K562 (cell line): ENCODE data around the gene IQCC. TPM values are rescaled to one million over a fixed set of nuclear protein-coding genes. Genes with fewer than 3 reads are reported as not detected.

ENCODE experiments used
- CBFA2T2 ChIP-seq: fragments of 450-650 bp; conservative IDR thresholded peaks from 2 replicates; pipeline ENCODE4 v1.6.1; 2017; ENCODE audit warnings: mild to moderate bottlenecking
- ESRRB ChIP-seq: fragments of 250-450 bp; sonication (Bioruptor Pico); IDR thresholded peaks from 2 replicates; pipeline ENCODE4 v1.5.0; 2020; ENCODE audit warnings: mild to moderate bottlenecking, moderate library complexity, borderline replicate concordance
- FOXJ3 ChIP-seq: sonication (generic); formaldehyde crosslinking; IDR thresholded peaks from 2 replicates; pipeline ENCODE4 v1.4.0; 2020; ENCODE audit warnings: mild to moderate bottlenecking, missing genetic modification reagents
- HBP1 ChIP-seq: fragments of 450-650 bp; formaldehyde crosslinking; IDR thresholded peaks from 2 replicates; pipeline ENCODE4 v1.4.0; 2022; ENCODE audit warnings: missing genetic modification characterization
- HDAC6 ChIP-seq: IDR thresholded peaks from 2 replicates; pipeline ENCODE4 v1.6.1; 2012; ENCODE audit warnings: low read depth, mild to moderate bottlenecking, control low read depth, inconsistent platforms, low read length, moderate library complexity
- HEY1 ChIP-seq: fragments of 250-450 bp; sonication (Bioruptor Pico); IDR thresholded peaks from 2 replicates; pipeline ENCODE4 v1.5.0; 2020; ENCODE audit warnings: mild to moderate bottlenecking, moderate library complexity, borderline replicate concordance
- OTX1 ChIP-seq: fragments of 450-650 bp; formaldehyde crosslinking; IDR thresholded peaks from 2 replicates; pipeline ENCODE4 v1.4.0; 2022; ENCODE audit warnings: mild to moderate bottlenecking
- PTTG1 ChIP-seq: fragments of 450-650 bp; IDR thresholded peaks from 2 replicates; pipeline ENCODE4 v1.6.1; 2016; ENCODE audit warnings: low read depth, mild to moderate bottlenecking, missing genetic modification characterization, missing compliant biosample characterization
- RFX7 ChIP-seq: fragments of 250-450 bp; sonication (Bioruptor Pico); IDR thresholded peaks from 2 replicates; pipeline ENCODE4 v1.5.1; 2021; ENCODE audit warnings: mild to moderate bottlenecking
- SAP30 ChIP-seq: fragments of 200-600 bp; sonication (generic); IDR thresholded peaks from 2 replicates; pipeline ENCODE4 v1.6.1; 2012; ENCODE audit warnings: borderline replicate concordance, low read depth, mild to moderate bottlenecking, moderate library complexity, low read length, control low read depth, inconsistent platforms; ENCODE audit not compliant: insufficient read depth, poor library complexity, severe bottlenecking
- SREBF2 ChIP-seq: sonication (generic); formaldehyde crosslinking; IDR thresholded peaks from 2 replicates; pipeline ENCODE4 v1.4.0; 2020; ENCODE audit warnings: mild to moderate bottlenecking, missing genetic modification reagents
- U2AF1 ChIP-seq: fragments of 200-400 bp; formaldehyde crosslinking; optimal IDR thresholded peaks from 2 replicates; pipeline ENCODE3; 2017; ENCODE audit warnings: mild to moderate bottlenecking, low read depth, low read length, moderate library complexity
- ZBTB40 ChIP-seq, 2 experiments: fragments of 450-650 bp in 1 of 2; sonication (generic) in 1 of 2; formaldehyde crosslinking in 1 of 2; IDR thresholded peaks; 2 replicates each; pipeline versions ENCODE4 v1.7.1 to v1.9.0; 2016 to 2022; ENCODE audit warnings: inconsistent platforms in 1 of 2, mild to moderate bottlenecking in 1 of 2, missing genetic modification reagents in 1 of 2
- ZEB2 ChIP-seq: fragments of 450-650 bp; IDR thresholded peaks from 2 replicates; pipeline ENCODE4 v1.6.1; 2016
- ZNF143 ChIP-seq: sonication (generic); formaldehyde crosslinking; IDR thresholded peaks from 2 replicates; pipeline ENCODE4 v1.9.0; 2022; ENCODE audit warnings: mild to moderate bottlenecking, missing genetic modification reagents
- ZNF76 ChIP-seq: fragments of 250-450 bp; sonication (Bioruptor Pico); IDR thresholded peaks from 2 replicates; pipeline ENCODE4 v1.4.0; 2020; ENCODE audit warnings: mild to moderate bottlenecking, moderate library complexity, borderline replicate concordance
- ZNF778 ChIP-seq: fragments of 450-650 bp; formaldehyde crosslinking; IDR thresholded peaks from 2 replicates; pipeline ENCODE4 v1.4.0; 2020; ENCODE audit warnings: mild to moderate bottlenecking, moderate library complexity
- ZSCAN32 ChIP-seq: fragments of 450-650 bp; formaldehyde crosslinking; IDR thresholded peaks from 2 replicates; pipeline ENCODE4 v1.4.0; 2020; ENCODE audit warnings: mild to moderate bottlenecking, moderate library complexity
- polyA plus RNA-seq, 8 experiments: library from polyadenylated mRNA; depleted of rRNA in 4 of 8; stranded (reverse) in 5 of 8; unstranded in 3 of 8; fragments of >200 nt; fragmentation: Nextera tagmentation in 2 of 8; fragmentation: Illumina TruSeq in 1 of 8; extraction: Ambion mirVana in 2 of 8; extraction: Trizol in 1 of 8; gene quantifications; 2 replicates each; pipeline versions ENCODE4 v1.2.1 to v1.2.3, GENCODE V29; 2011 to 2014; ENCODE audit warnings: inconsistent platforms in 1 of 8, missing spikeins in 1 of 8
- total RNA-seq, 7 experiments: library from RNA; depleted of rRNA in 6 of 7; stranded (reverse); fragments of >200 nt in 6 of 7; fragmentation: Illumina TruSeq in 2 of 7; extraction: Trizol in 2 of 7; gene quantifications; 2 replicates each; pipeline versions ENCODE4 v1.2.1 to v1.2.3, GENCODE V29; 2011 to 2021; ENCODE audit warnings: low replicate concordance in 1 of 7

The IQCC gene
- total and polyA plus RNA-seq, 9 of the 15 experiments (the other 6 are each of a cell fraction or from before 2014, with no cell fraction given): 8.1 to 16.5 (median 10.7) TPM

GRCh38 chr1:32221980-32222755 is 16.7 kb downstream of the IQCC start, which contains the start of the genes EIF3I and TMEM234 (continued):
- peak; percentile 97 for TF ChIP-seq ZBTB40 (IDR thresholded peaks at IDR 0.05)
- no peak for TF ChIP-seq ZBTB40 (CRISPR knock-in tag; IDR thresholded peaks at IDR 0.05)
- TF ChIP-seq ZNF778: no peak
- TF ChIP-seq OTX1: no peak
- TF ChIP-seq ZNF143: no peak; the same call in 1 of the 2 replicates
- no peak for TF ChIP-seq ZNF76 (CRISPR knock-in tag)
- TF ChIP-seq ESRRB (CRISPR knock-in tag): no peak
- TF ChIP-seq FOXJ3: no peak
- TF ChIP-seq CBFA2T2: no peak
- no peak for TF ChIP-seq RFX7 (CRISPR knock-in tag)
- no peak for TF ChIP-seq HEY1 (CRISPR knock-in tag)
- peak; percentile 67; the same call in 1 of the 2 replicates for TF ChIP-seq HBP1 (CRISPR knock-in tag)
- no peak for TF ChIP-seq U2AF1
- TF ChIP-seq SREBF2 (CRISPR knock-in tag): no peak
- TF ChIP-seq ZEB2: no peak
- no peak for TF ChIP-seq ZSCAN32 (CRISPR knock-in tag)
- TF ChIP-seq SAP30: peak; percentile 92
- no peak for TF ChIP-seq PTTG1
- no peak for TF ChIP-seq HDAC6
